ENCODE data around the gene ADAMTS9.

GRCh38 chr3:64730681-64731080, 42.9 kb upstream of the ADAMTS9 start:
- TF ChIP-seq CTCF (conservative IDR thresholded peaks at IDR 0.05) (no peak), EZH2 (IDR thresholded peaks at IDR 0.05; ENCODE audit: low read depth) (no peak)

All from PC-9 (cell line).